Fibroblast of villous mesenchyme (primary cell): ENCODE measurements around the gene RNF152. TPM values are rescaled to one million over a fixed set of nuclear protein-coding genes. Genes with fewer than 3 reads are reported as not detected.
"Not testable (repeated sequence)": the region's sequence is repeated elsewhere in the genome, so short reads cannot be mapped to it uniquely, and the experiment has no call there.

Source experiments
- DNase-seq: peaks from one replicate; pipeline ENCODE4 v3.0.0-alpha.2; 2010; ENCODE audit warnings: low read depth
- H3K4me3 ChIP-seq: 2 replicates; pipeline ENCODE4 v1.5.1; 2011; ENCODE audit warnings: low read depth, mild to moderate bottlenecking, low read length
- total RNA-seq: library from RNA; depleted of rRNA; stranded (reverse); fragments of >200 nt; gene quantifications from 2 replicates; pipeline ENCODE4 v1.2.3, GENCODE V29; 2012
- TF ChIP-seq, protein P1 (sequence below): IDR thresholded peaks from 2 replicates; pipeline ENCODE4 v1.5.1; 2012; ENCODE audit warnings: low read depth, mild to moderate bottlenecking, low read length; ENCODE audit not compliant: insufficient read depth

The RNF152 gene
- total RNA-seq, 1 donor, result 11.7 TPM

DNA sequence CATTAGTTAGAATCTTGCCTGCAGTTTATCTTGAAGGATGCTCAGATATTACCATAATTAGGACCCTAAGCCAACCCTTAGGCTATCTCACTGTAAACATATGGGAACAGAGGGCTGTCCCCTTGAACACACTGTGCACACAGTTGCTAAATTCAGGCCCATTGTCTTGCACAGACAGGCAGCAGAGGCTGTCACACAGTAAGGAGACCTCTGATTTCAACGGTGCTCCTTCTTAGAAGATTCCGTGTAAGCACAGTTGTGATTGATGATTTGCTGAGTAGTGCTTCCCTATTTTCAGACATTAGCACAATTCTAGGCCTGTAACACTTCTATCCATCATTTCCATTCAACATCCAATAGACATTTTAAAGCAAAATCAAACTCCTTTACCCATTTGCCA is 108.0 kb downstream of the RNF152 start:
- DNase-seq, result no peak
- TF ChIP-seq, protein P1, sequence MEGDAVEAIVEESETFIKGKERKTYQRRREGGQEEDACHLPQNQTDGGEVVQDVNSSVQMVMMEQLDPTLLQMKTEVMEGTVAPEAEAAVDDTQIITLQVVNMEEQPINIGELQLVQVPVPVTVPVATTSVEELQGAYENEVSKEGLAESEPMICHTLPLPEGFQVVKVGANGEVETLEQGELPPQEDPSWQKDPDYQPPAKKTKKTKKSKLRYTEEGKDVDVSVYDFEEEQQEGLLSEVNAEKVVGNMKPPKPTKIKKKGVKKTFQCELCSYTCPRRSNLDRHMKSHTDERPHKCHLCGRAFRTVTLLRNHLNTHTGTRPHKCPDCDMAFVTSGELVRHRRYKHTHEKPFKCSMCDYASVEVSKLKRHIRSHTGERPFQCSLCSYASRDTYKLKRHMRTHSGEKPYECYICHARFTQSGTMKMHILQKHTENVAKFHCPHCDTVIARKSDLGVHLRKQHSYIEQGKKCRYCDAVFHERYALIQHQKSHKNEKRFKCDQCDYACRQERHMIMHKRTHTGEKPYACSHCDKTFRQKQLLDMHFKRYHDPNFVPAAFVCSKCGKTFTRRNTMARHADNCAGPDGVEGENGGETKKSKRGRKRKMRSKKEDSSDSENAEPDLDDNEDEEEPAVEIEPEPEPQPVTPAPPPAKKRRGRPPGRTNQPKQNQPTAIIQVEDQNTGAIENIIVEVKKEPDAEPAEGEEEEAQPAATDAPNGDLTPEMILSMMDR, result no peak
- H3K4me3 ChIP-seq, result no peak overlapping the region

DNA sequence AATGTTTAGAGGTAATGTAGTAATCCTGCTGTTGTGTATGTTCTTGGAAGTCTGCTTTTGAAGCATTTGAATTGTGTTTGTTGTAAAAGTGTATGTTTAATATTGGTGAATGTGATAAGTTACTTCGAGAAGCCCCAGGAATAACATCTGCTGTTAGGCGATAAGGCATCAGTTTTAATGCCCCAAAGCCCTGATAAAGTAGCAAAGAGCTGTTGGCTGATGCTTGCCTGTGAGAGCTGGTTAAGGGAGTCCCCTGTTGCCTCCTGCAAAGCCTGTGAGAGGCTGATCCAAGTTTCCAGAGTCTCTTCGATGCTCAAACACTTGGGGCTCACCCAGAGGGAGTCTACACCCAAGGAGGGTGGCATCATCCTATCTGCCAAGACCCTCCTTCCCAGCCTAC is 110.3 kb downstream of the RNF152 start:
- no peak overlapping the region for H3K4me3 ChIP-seq
- DNase-seq, result no peak
- TF ChIP-seq, protein P1, result no peak

DNA sequence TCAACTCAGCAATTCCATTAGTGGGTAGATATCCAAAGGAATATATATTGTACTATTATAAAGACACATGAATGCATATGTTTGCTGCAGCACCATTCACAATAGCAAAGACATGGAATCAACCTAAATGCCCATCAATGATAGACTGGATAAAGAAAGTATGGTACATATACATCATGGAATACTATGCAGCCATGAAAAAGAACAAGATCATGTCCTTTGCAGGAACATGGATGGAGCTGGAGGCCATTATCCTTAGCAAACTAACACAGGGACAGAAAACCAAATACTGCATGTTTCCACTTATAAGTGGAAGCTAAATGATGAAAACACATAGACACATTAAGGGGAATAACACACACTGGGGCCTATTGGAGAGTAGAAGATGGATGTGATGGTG is 116.6 kb downstream of the RNF152 start:
- DNase-seq, H3K4me3 ChIP-seq: not testable (repeated sequence)

GRCh38 chr18:61774846-61775245 is 118.0 kb downstream of the RNF152 start:
- TF ChIP-seq, protein P1, result no peak
- DNase-seq, result no peak

DNA sequence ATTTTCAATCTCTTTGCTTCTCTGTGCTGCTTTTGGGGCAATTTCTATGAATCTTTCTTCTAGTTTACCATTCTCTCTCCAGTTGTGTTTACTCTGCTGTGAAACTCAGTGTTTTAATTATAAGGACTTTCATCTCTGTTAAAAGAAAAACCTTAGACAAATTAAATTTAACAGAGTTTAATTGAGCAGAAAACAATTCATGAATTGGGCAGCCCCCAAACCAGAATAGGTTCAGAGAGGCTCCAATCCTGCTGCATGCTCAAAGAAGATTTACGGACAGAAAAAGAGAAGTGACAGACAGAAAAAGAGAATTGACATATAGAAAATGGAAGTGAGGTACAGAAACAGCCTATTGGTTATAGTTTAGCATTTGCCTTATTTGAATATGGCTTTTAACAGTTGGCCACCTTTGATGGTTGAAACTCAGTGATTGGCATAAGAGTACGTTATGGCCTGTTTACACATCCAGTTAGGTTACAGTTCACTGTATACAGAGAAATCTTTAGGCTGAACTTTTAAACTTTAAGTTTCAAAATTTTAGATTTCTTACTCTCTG is 120.4 kb downstream of the RNF152 start:
- DNase-seq, result no peak
- TF ChIP-seq, protein P1, result no peak
- H3K4me3 ChIP-seq, result no peak overlapping the region

More at GRCh38 chr18:61774846-61775245, 118.0 kb downstream of the RNF152 start:
- no peak overlapping the region for H3K4me3 ChIP-seq

DNA sequence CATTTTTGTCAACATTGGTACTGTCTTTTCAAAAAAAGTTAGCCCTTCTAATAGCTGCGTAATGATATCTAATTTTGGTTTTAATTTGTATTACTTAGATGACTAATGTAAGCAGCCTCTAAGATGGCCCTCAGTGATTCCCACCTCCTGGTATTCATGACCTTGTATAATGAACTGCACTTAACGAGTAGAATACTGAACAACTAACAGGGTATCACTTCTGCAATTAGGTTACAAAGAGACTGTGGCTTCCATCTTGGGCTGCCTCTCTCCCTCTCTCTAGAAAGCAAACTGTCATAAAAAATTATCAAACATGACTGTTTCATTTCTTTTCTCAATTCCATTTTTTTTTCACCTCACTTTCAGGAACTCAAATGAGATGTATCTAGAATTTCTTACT is 120.9 kb downstream of the RNF152 start:
- no peak for DNase-seq
- H3K4me3 ChIP-seq, result no peak overlapping the region
- TF ChIP-seq, protein P1, result no peak

DNA sequence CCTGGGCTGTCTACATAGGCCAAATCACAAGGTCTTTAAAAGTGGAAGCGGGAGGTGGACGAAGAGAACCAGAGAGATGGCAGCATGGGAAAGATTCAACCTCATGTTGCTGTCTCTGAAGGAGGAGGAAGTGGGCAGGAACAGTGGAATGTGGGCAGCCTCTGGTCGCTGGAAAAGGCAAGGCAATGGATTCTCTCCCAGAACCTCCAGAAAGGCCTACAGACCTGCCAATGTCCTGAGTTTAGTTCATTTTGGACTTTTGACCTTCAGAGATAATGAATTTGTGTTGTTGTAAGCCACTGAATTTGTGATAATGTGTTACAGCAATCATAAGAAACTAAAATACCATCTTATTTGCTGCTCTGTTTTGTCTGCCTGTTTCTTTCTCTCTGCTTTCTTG is 122.5 kb downstream of the RNF152 start:
- no peak overlapping the region for H3K4me3 ChIP-seq
- no peak for DNase-seq
- TF ChIP-seq, protein P1, result no peak
